K562 (cell line): ENCODE results near the gene PLAC9. TPM values are rescaled to one million over a fixed set of nuclear protein-coding genes. Genes with fewer than 3 reads are reported as not detected.

Experiments used
- DNMT1 ChIP-seq: fragments of 450-650 bp; IDR thresholded peaks from 2 replicates; pipeline ENCODE4 v1.6.1; 2016; ENCODE audit warnings: antibody characterized with exemption, mild to moderate bottlenecking
- EZH2 ChIP-seq: IDR thresholded peaks from 2 replicates; pipeline ENCODE4 v1.6.1; 2012; ENCODE audit warnings: low read depth, mild to moderate bottlenecking, inconsistent platforms, low read length, borderline replicate concordance
- KAT2B ChIP-seq: IDR thresholded peaks from one replicate; pipeline ENCODE4 v1.6.1; 2012; ENCODE audit warnings: low read depth, mild to moderate bottlenecking, control low read depth, inconsistent platforms, low read length, moderate library complexity
- ZNF274 ChIP-seq: IDR thresholded peaks from 2 replicates; pipeline ENCODE4 v1.6.1; 2011; ENCODE audit warnings: low read depth, mild to moderate bottlenecking, low read length, moderate library complexity, borderline replicate concordance
- ZSCAN29 ChIP-seq: fragments of 450-650 bp; IDR thresholded peaks from 2 replicates; pipeline ENCODE4 v1.6.1; 2017
- polyA plus RNA-seq, 8 experiments: library from polyadenylated mRNA; depleted of rRNA in 4 of 8; stranded (reverse) in 5 of 8; unstranded in 3 of 8; fragments of >200 nt; fragmentation: Nextera tagmentation in 2 of 8; fragmentation: Illumina TruSeq in 1 of 8; extraction: Ambion mirVana in 2 of 8; extraction: Trizol in 1 of 8; gene quantifications; 2 replicates each; pipeline versions ENCODE4 v1.2.1 to v1.2.3, GENCODE V29; 2011 to 2014; ENCODE audit warnings: inconsistent platforms in 1 of 8, missing spikeins in 1 of 8
- total RNA-seq, 7 experiments: library from RNA; depleted of rRNA in 6 of 7; stranded (reverse); fragments of >200 nt in 6 of 7; fragmentation: Illumina TruSeq in 2 of 7; extraction: Trizol in 2 of 7; gene quantifications; 2 replicates each; pipeline versions ENCODE4 v1.2.1 to v1.2.3, GENCODE V29; 2011 to 2021; ENCODE audit warnings: low replicate concordance in 1 of 7
- TF ChIP-seq, protein P1 (sequence below): fragments of 200-800 bp; sonication (Bioruptor generic); IDR thresholded peaks from 2 replicates; pipeline ENCODE4 v1.6.1; 2016; ENCODE audit warnings: missing genetic modification characterization, missing compliant biosample characterization
- TF ChIP-seq, protein P2 (sequence below): fragments of 450-650 bp; IDR thresholded peaks from 2 replicates; pipeline ENCODE4 v1.6.1; 2017; ENCODE audit warnings: antibody characterized with exemption, mild to moderate bottlenecking
- TF ChIP-seq, protein P3 (sequence below): sonication (generic); formaldehyde crosslinking; IDR thresholded peaks from 2 replicates; pipeline ENCODE4 v1.8.0; 2022; ENCODE audit warnings: mild to moderate bottlenecking, low read depth, missing genetic modification reagents
- TF ChIP-seq, protein P4 (sequence below), 2 experiments: fragments of 450-650 bp; IDR thresholded peaks; 2 replicates each; pipeline ENCODE4 v1.6.1; 2018; ENCODE audit warnings: mild to moderate bottlenecking in 2 of 2, low read depth in 1 of 2; ENCODE audit not compliant: partially characterized antibody in 2 of 2

The PLAC9 gene
- total and polyA plus RNA-seq, 9 of the 15 experiments (the other 6 are each of a cell fraction or from before 2014, with no cell fraction given), result not detected

DNA sequence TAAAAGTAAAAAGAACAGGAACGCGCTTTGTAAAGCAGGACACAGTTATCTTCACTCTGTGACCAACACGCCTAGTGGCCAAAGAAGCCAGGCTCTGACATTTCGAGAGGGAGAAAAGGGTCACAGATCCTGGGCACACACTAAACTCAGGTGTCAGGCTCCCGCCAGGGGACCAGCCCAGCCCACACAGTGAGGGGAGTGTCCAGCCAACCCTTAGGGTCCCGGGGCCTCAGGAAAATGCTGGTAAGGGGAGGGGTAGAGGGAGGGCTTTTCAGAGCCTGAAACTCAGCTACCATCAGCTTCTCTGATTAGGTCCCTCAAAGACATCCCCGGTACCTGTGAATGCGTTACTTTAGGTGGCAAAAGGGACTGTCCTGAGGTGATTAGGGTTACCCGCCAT is 56.2 kb downstream of the PLAC9 start (continued):
- TF ChIP-seq, protein P1, sequence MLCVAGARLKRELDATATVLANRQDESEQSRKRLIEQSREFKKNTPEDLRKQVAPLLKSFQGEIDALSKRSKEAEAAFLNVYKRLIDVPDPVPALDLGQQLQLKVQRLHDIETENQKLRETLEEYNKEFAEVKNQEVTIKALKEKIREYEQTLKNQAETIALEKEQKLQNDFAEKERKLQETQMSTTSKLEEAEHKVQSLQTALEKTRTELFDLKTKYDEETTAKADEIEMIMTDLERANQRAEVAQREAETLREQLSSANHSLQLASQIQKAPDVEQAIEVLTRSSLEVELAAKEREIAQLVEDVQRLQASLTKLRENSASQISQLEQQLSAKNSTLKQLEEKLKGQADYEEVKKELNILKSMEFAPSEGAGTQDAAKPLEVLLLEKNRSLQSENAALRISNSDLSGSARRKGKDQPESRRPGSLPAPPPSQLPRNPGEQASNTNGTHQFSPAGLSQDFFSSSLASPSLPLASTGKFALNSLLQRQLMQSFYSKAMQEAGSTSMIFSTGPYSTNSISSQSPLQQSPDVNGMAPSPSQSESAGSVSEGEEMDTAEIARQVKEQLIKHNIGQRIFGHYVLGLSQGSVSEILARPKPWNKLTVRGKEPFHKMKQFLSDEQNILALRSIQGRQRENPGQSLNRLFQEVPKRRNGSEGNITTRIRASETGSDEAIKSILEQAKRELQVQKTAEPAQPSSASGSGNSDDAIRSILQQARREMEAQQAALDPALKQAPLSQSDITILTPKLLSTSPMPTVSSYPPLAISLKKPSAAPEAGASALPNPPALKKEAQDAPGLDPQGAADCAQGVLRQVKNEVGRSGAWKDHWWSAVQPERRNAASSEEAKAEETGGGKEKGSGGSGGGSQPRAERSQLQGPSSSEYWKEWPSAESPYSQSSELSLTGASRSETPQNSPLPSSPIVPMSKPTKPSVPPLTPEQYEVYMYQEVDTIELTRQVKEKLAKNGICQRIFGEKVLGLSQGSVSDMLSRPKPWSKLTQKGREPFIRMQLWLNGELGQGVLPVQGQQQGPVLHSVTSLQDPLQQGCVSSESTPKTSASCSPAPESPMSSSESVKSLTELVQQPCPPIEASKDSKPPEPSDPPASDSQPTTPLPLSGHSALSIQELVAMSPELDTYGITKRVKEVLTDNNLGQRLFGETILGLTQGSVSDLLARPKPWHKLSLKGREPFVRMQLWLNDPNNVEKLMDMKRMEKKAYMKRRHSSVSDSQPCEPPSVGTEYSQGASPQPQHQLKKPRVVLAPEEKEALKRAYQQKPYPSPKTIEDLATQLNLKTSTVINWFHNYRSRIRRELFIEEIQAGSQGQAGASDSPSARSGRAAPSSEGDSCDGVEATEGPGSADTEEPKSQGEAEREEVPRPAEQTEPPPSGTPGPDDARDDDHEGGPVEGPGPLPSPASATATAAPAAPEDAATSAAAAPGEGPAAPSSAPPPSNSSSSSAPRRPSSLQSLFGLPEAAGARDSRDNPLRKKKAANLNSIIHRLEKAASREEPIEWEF (CRISPR knock-in tag), result no peak
- TF ChIP-seq, protein P2, sequence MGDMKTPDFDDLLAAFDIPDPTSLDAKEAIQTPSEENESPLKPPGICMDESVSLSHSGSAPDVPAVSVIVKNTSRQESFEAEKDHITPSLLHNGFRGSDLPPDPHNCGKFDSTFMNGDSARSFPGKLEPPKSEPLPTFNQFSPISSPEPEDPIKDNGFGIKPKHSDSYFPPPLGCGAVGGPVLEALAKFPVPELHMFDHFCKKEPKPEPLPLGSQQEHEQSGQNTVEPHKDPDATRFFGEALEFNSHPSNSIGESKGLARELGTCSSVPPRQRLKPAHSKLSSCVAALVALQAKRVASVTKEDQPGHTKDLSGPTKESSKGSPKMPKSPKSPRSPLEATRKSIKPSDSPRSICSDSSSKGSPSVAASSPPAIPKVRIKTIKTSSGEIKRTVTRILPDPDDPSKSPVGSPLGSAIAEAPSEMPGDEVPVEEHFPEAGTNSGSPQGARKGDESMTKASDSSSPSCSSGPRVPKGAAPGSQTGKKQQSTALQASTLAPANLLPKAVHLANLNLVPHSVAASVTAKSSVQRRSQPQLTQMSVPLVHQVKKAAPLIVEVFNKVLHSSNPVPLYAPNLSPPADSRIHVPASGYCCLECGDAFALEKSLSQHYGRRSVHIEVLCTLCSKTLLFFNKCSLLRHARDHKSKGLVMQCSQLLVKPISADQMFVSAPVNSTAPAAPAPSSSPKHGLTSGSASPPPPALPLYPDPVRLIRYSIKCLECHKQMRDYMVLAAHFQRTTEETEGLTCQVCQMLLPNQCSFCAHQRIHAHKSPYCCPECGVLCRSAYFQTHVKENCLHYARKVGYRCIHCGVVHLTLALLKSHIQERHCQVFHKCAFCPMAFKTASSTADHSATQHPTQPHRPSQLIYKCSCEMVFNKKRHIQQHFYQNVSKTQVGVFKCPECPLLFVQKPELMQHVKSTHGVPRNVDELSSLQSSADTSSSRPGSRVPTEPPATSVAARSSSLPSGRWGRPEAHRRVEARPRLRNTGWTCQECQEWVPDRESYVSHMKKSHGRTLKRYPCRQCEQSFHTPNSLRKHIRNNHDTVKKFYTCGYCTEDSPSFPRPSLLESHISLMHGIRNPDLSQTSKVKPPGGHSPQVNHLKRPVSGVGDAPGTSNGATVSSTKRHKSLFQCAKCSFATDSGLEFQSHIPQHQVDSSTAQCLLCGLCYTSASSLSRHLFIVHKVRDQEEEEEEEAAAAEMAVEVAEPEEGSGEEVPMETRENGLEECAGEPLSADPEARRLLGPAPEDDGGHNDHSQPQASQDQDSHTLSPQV, result no peak
- TF ChIP-seq KAT2B (no peak), DNMT1 (no peak), ZNF274 (no peak), ZSCAN29 (no peak), EZH2 (no peak)
- TF ChIP-seq, protein P3, sequence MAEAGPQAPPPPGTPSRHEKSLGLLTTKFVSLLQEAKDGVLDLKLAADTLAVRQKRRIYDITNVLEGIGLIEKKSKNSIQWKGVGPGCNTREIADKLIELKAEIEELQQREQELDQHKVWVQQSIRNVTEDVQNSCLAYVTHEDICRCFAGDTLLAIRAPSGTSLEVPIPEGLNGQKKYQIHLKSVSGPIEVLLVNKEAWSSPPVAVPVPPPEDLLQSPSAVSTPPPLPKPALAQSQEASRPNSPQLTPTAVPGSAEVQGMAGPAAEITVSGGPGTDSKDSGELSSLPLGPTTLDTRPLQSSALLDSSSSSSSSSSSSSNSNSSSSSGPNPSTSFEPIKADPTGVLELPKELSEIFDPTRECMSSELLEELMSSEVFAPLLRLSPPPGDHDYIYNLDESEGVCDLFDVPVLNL, result no peak
- TF ChIP-seq, protein P4, sequence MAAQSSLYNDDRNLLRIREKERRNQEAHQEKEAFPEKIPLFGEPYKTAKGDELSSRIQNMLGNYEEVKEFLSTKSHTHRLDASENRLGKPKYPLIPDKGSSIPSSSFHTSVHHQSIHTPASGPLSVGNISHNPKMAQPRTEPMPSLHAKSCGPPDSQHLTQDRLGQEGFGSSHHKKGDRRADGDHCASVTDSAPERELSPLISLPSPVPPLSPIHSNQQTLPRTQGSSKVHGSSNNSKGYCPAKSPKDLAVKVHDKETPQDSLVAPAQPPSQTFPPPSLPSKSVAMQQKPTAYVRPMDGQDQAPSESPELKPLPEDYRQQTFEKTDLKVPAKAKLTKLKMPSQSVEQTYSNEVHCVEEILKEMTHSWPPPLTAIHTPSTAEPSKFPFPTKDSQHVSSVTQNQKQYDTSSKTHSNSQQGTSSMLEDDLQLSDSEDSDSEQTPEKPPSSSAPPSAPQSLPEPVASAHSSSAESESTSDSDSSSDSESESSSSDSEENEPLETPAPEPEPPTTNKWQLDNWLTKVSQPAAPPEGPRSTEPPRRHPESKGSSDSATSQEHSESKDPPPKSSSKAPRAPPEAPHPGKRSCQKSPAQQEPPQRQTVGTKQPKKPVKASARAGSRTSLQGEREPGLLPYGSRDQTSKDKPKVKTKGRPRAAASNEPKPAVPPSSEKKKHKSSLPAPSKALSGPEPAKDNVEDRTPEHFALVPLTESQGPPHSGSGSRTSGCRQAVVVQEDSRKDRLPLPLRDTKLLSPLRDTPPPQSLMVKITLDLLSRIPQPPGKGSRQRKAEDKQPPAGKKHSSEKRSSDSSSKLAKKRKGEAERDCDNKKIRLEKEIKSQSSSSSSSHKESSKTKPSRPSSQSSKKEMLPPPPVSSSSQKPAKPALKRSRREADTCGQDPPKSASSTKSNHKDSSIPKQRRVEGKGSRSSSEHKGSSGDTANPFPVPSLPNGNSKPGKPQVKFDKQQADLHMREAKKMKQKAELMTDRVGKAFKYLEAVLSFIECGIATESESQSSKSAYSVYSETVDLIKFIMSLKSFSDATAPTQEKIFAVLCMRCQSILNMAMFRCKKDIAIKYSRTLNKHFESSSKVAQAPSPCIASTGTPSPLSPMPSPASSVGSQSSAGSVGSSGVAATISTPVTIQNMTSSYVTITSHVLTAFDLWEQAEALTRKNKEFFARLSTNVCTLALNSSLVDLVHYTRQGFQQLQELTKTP (IDR thresholded peaks at IDR 0.05; ENCODE audit: low read depth in 1 of 2, partially characterized antibody in 2 of 2), result no peak
